22Rv1 (cell line): ENCODE data around the gene CREB1.

ENCODE experiments used
- CTCF ChIP-seq: fragments of 450-650 bp; IDR thresholded peaks from 2 replicates; pipeline ENCODE4 v1.5.1; 2017; ENCODE audit warnings: mild to moderate bottlenecking
- ZFX ChIP-seq: fragments of 450-650 bp; IDR thresholded peaks from 2 replicates; pipeline ENCODE4 v1.6.1; 2017; ENCODE audit warnings: antibody characterized with exemption, borderline replicate concordance

- TF ChIP-seq CTCF (no peak), ZFX (no peak)
Measured at GRCh38 chr2:207480521-207481040, 49.2 kb upstream of the CREB1 start.
